T-helper 2 cell treated with Interferon-gamma antibody and Interleukin-4, amounts not matched to agents 100 ng/mL and 5 ng/mL, for 36 hours (primary cell): Measurements from ENCODE around the gene GPA33. TPM values are rescaled to one million over a fixed set of nuclear protein-coding genes. Genes with fewer than 3 reads are reported as not detected.

Experiments
- intact Hi-C: fragments of 100-400 bp; cut with micrococcal nuclease; formaldehyde crosslinking; loops from one replicate; pipeline ENCODE4 v1.15.1; 2023
- total RNA-seq: library from RNA; stranded (reverse); gene quantifications from 2 replicates; pipeline ENCODE4 v1.2.3, GENCODE V29; 2022

GPA33 gene
- total RNA-seq, 1 donor from 2014 or later = 3.9 TPM

- intact Hi-C loops = no loop called here
Observed at GRCh38 chr1:167088746-167089417, 1.3 kb downstream of the GPA33 start.

GRCh38 chr1:167086768-167087167, 3.4 kb downstream of the GPA33 start:
- intact Hi-C loops = no loop called here

GRCh38 chr1:167086033-167086432, 4.1 kb downstream of the GPA33 start:
- intact Hi-C loops = no loop called here

GRCh38 chr1:167084757-167085156, 5.4 kb downstream of the GPA33 start:
- intact Hi-C loops = loop anchor here (5.0 kb wide), 1 partner anchor 33 kb away; no protein-coding TSS in a partner anchor

GRCh38 chr1:167083871-167084270, 6.3 kb downstream of the GPA33 start:
- intact Hi-C loops = loop anchor here (5.0 kb wide), 1 partner anchor 33 kb away; no protein-coding TSS in a partner anchor

GRCh38 chr1:167083066-167083665, 7.0 kb downstream of the GPA33 start:
- intact Hi-C loops = loop anchor here (5.0 kb wide), 1 partner anchor 34 kb away; no protein-coding TSS in a partner anchor

GRCh38 chr1:167082511-167083027, 7.6 kb downstream of the GPA33 start:
- intact Hi-C loops = loop anchor here (5.0 kb wide), 1 partner anchor 35 kb away; no protein-coding TSS in a partner anchor

GRCh38 chr1:167081594-167082156, 8.5 kb downstream of the GPA33 start:
- intact Hi-C loops = loop anchor here (5.0 kb wide), 1 partner anchor 36 kb away; no protein-coding TSS in a partner anchor

GRCh38 chr1:167077868-167078210, 12.3 kb downstream of the GPA33 start:
- intact Hi-C loops = no loop called here

GRCh38 chr1:167077128-167077867, 12.9 kb downstream of the GPA33 start:
- intact Hi-C loops = no loop called here

- intact Hi-C loops = no loop called here
Observed at GRCh38 chr1:167076136-167076710, 14.0 kb downstream of the GPA33 start.

GRCh38 chr1:167071286-167071685, 18.9 kb downstream of the GPA33 start:
- intact Hi-C loops = no loop called here

- intact Hi-C loops = loop anchor here (5.0 to 10.0 kb wide), 3 partner anchors 199 to 464 kb away; no protein-coding TSS in a partner anchor
Observed at GRCh38 chr1:167068761-167069160, 21.4 kb downstream of the GPA33 start.

GRCh38 chr1:167067904-167068303, 22.3 kb downstream of the GPA33 start:
- intact Hi-C loops = loop anchor here (2.0 to 10.0 kb wide), 4 partner anchors 199 to 489 kb away; no protein-coding TSS in a partner anchor

- intact Hi-C loops = loop anchor here (1.0 to 10.0 kb wide), 7 partner anchors 58 to 490 kb away; partner anchors contain the start of gene POU2F1
Observed at GRCh38 chr1:167066333-167067122, 23.6 kb downstream of the GPA33 start.

GRCh38 chr1:167065471-167065870, 24.7 kb downstream of the GPA33 start:
- intact Hi-C loops = loop anchor here (5.0 to 10.0 kb wide), 3 partner anchors 202 to 467 kb away; no protein-coding TSS in a partner anchor

- intact Hi-C loops = loop anchor here (5.0 to 10.0 kb wide), 3 partner anchors 203 to 468 kb away; no protein-coding TSS in a partner anchor
Observed at GRCh38 chr1:167064621-167065020, 25.6 kb downstream of the GPA33 start.

- intact Hi-C loops = loop anchor here (10.0 kb wide), 1 partner anchor 344 kb away; no protein-coding TSS in a partner anchor
Observed at GRCh38 chr1:167061073-167061464, 29.1 kb downstream of the GPA33 start.

- intact Hi-C loops = loop anchor here (10.0 kb wide), 1 partner anchor 344 kb away; no protein-coding TSS in a partner anchor
Observed at GRCh38 chr1:167060141-167061072, 29.8 kb downstream of the GPA33 start.
